ENCODE data around the gene WNT3. TPM values are rescaled to one million over a fixed set of nuclear protein-coding genes. Genes with fewer than 3 reads are reported as not detected.

The WNT3 gene
- total RNA-seq, 1 donor from 2014 or later = 5.9 TPM

GRCh38 chr17:46727572-46728348 lies 90.7 kb downstream of the WNT3 start:
- no peak for ATAC-seq

- peak; percentile 30 for ATAC-seq
Measured at GRCh38 chr17:46726206-46726605, 92.3 kb downstream of the WNT3 start.

GRCh38 chr17:46722662-46723285 lies 95.7 kb downstream of the WNT3 start:
- peak; percentile 90 for ATAC-seq

- no peak for ATAC-seq
Measured at GRCh38 chr17:46720408-46720807, 98.1 kb downstream of the WNT3 start.

- no peak for ATAC-seq
Measured at GRCh38 chr17:46719891-46720290, 98.6 kb downstream of the WNT3 start.

- no peak for ATAC-seq
Measured at GRCh38 chr17:46717999-46718398, 100.5 kb downstream of the WNT3 start.

Other genes starting within 250 kb of the WNT3 start
- 8.6 TPM for gene ARL17A, start 239.0 kb downstream of the WNT3 start, total RNA-seq
- gene NSF, start 228.0 kb downstream of the WNT3 start, total RNA-seq = 41.8 TPM
- not detected for gene WNT9B, start 32.9 kb upstream of the WNT3 start, total RNA-seq
- 21.4 TPM for gene GOSR2, start 104.5 kb upstream of the WNT3 start, total RNA-seq
- gene RPRML, start 160.6 kb upstream of the WNT3 start, total RNA-seq = not detected

Data from esophagus mucosa (tissue), 1 donor.